Measurements from ENCODE around the gene FTO.

DNA sequence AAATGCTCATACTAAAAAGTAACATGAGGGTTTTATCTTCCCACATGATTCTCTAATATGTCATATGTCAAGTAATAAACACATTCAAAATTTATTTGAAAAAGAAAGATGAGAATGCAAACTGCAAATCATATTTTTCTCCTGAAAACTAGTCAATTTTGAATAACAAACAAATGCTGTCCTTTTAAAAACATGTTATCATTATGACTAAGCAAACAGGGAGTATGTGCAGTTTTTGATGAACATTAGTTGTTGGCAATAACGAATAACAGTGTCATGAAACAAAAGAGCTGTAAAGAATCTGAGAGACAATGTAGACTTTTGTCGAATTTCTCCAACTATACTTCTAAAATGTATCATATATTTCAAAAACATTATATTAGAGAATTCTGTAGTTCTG, 35.1 kb upstream of the FTO start:
- no peak for TF ChIP-seq POLR2A (IDR thresholded peaks at IDR 0.05)
- TF ChIP-seq, protein P1, sequence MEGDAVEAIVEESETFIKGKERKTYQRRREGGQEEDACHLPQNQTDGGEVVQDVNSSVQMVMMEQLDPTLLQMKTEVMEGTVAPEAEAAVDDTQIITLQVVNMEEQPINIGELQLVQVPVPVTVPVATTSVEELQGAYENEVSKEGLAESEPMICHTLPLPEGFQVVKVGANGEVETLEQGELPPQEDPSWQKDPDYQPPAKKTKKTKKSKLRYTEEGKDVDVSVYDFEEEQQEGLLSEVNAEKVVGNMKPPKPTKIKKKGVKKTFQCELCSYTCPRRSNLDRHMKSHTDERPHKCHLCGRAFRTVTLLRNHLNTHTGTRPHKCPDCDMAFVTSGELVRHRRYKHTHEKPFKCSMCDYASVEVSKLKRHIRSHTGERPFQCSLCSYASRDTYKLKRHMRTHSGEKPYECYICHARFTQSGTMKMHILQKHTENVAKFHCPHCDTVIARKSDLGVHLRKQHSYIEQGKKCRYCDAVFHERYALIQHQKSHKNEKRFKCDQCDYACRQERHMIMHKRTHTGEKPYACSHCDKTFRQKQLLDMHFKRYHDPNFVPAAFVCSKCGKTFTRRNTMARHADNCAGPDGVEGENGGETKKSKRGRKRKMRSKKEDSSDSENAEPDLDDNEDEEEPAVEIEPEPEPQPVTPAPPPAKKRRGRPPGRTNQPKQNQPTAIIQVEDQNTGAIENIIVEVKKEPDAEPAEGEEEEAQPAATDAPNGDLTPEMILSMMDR (IDR thresholded peaks at IDR 0.05), result no peak

All from testis (tissue), 2 donors.